Measurements from ENCODE around the gene HLA-G. TPM values are rescaled to one million over a fixed set of nuclear protein-coding genes. Genes with fewer than 3 reads are reported as not detected.

The HLA-G gene
- total and polyA plus RNA-seq, 9 of the 15 experiments (the other 6 are each of a cell fraction or from before 2014, with no cell fraction given) = 0.13 TPM; not detected in 8

DNA sequence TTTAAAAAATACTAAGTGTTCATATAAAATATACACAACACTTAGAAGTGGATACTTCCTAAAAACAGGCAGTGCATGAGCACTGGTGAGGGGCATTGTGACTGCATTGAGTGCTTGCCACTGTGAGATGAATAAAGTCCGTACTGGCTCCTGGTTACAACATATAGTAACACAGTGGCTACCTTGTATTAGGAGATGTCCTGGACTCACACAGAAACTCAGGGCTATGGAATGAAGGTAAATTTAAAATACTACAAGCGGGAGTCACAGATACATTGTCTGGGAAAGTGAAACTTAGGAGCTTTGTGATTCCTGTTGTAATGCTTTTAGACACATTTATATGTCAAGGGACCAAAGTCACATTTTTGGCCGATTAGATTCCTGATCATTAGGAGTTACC lies 36.5 kb upstream of the HLA-G start:
- H3K4me3 ChIP-seq = no peak overlapping the region

More for the DNA sequence above, 36.5 kb upstream of the HLA-G start:
- 1% methylated on average over 3 of the region's 3 CpGs for WGBS (ENCODE audit: insufficient coverage, low coverage, missing lambda C conversion rate)
- Histone ChIP-seq H3K27me3 (ENCODE audit: control insufficient read depth in 2 of 2, insufficient read depth in 2 of 2, low read length in 2 of 2) (peaks cover 14 to 26% of the 10 kb centered on the region in 2 experiments), H3K79me2 (ENCODE audit: control insufficient read depth, insufficient read depth, low read length) (no peaks in the 10 kb centered on the region), H3K27ac (ENCODE audit: extremely low read depth, low read depth, low read length) (no peak overlapping the region), H3K36me3 (ENCODE audit: control insufficient read depth, insufficient read depth, low read length) (no peaks in the 10 kb centered on the region), H2AFZ (ENCODE audit: low read depth, low read length) (no peak overlapping the region), H4K20me1 (replicated peaks; ENCODE audit: control insufficient read depth, insufficient read depth, low read length) (no peaks in the 10 kb centered on the region), H3K4me1 (replicated peaks in 1 of 2; ENCODE audit: control insufficient read depth in 2 of 2, insufficient read depth in 2 of 2, low read length in 2 of 2) (peaks cover 0 to 13% of the 10 kb centered on the region in 2 experiments; a peak in 2 of 5 replicates), H3K9ac (ENCODE audit: insufficient read depth in 1 of 2, low read depth in 2 of 2, low read length in 2 of 2) (no peak overlapping the region), H3K9me1 (ENCODE audit: control insufficient read depth, insufficient read depth, low read length) (no peaks in the 10 kb centered on the region), H3K9me3 (replicated peaks; ENCODE audit: control insufficient read depth, insufficient read depth, low read depth, low read length) (0 out of 2 replicates have a peak, but pooled peaks cover 3% of the 10 kb centered on the region), H3K4me2 (ENCODE audit: insufficient read depth, low read length) (no peak overlapping the region)
- in situ Hi-C loops (cut with MboI) = no loop called here
- FAIRE-seq = no peak
- TF ChIP-seq ZNF592 (IDR thresholded peaks at IDR 0.05) (no peak), ZNF121 (CRISPR knock-in tag; conservative IDR thresholded peaks at IDR 0.05) (no peak), MAFG (tag; conservative IDR thresholded peaks at IDR 0.05) (no peak), ZBTB8A (IDR thresholded peaks at IDR 0.05; ENCODE audit: partially characterized antibody) (no peak), ZBTB17 (CRISPR knock-in tag; IDR thresholded peaks at IDR 0.05) (no peak), KLF1 (tag; IDR thresholded peaks at IDR 0.05) (no peak), SIX5 (IDR thresholded peaks at IDR 0.05; ENCODE audit: borderline replicate concordance in 1 of 2, insufficient read depth in 1 of 2, low read depth in 1 of 2, low read length in 2 of 2) (no peak), SREBF2 (CRISPR knock-in tag; IDR thresholded peaks at IDR 0.05) (no peak), DIDO1 (tag; IDR thresholded peaks at IDR 0.05; ENCODE audit: low read depth) (no peak), KDM1A (IDR thresholded peaks at IDR 0.05) (no peak), HCFC1 (IDR thresholded peaks at IDR 0.05; ENCODE audit: low read depth, low read length) (no peak), FOSL1 (tag; conservative IDR thresholded peaks at IDR 0.05) (no peak)
- TF ChIP-seq, protein P1, sequence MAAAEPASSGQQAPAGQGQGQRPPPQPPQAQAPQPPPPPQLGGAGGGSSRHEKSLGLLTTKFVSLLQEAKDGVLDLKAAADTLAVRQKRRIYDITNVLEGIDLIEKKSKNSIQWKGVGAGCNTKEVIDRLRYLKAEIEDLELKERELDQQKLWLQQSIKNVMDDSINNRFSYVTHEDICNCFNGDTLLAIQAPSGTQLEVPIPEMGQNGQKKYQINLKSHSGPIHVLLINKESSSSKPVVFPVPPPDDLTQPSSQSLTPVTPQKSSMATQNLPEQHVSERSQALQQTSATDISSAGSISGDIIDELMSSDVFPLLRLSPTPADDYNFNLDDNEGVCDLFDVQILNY (CRISPR knock-in tag; IDR thresholded peaks at IDR 0.05) = no peak
- no peak for ATAC-seq
- POLR2A ChIA-PET = no interaction called here
- no peak for DNase-seq (ENCODE audit: extremely low read depth in 1 of 4, low spot score in 3 of 4)
- CTCF ChIA-PET (ENCODE audit: low intra/inter-chr PET ratio) = no interaction called here
- no TSS peak for BruUV-seq (replicated peaks)
- intact Hi-C loops (cut with micrococcal nuclease) = no loop called here
